Measurements from ENCODE around the gene DLG2.

Gene DLG2

GRCh38 chr11:85569525-85569924 lies 57.6 kb downstream of the DLG2 start:
- no peaks in the 10 kb centered on the region for H3K9me3 ChIP-seq (ENCODE audit: control insufficient read depth, low read length)
- no peaks in the 10 kb centered on the region for H3K4me1 ChIP-seq (ENCODE audit: control insufficient read depth, insufficient read depth, low read length)
- H3K27ac ChIP-seq (ENCODE audit: insufficient read depth, low read depth, low read length, poor library complexity, severe bottlenecking) = no peak overlapping the region
- WGBS, 2 experiments = 91 to 95% methylated on average over 4 of the region's 4 CpGs
- no peaks in the 10 kb centered on the region for H3K27me3 ChIP-seq (ENCODE audit: control insufficient read depth, insufficient read depth, low read length, poor library complexity, severe bottlenecking)
- no peak overlapping the region for H3K4me3 ChIP-seq (ENCODE audit: insufficient read depth, low read depth, low read length)
- H3K36me3 ChIP-seq (ENCODE audit: control insufficient read depth, insufficient read depth, low read length) = no peaks in the 10 kb centered on the region

GRCh38 chr11:85558411-85558810 lies 68.7 kb downstream of the DLG2 start:
- H3K4me1 ChIP-seq (ENCODE audit: control insufficient read depth, insufficient read depth, low read length) = no peaks in the 10 kb centered on the region
- no peak overlapping the region for H3K27ac ChIP-seq (ENCODE audit: insufficient read depth, low read depth, low read length, poor library complexity, severe bottlenecking)
- H3K4me3 ChIP-seq (ENCODE audit: insufficient read depth, low read depth, low read length) = no peak overlapping the region
- no peaks in the 10 kb centered on the region for H3K27me3 ChIP-seq (ENCODE audit: control insufficient read depth, insufficient read depth, low read length, poor library complexity, severe bottlenecking)
- no peaks in the 10 kb centered on the region for H3K9me3 ChIP-seq (ENCODE audit: control insufficient read depth, low read length)
- no peaks in the 10 kb centered on the region for H3K36me3 ChIP-seq (ENCODE audit: control insufficient read depth, insufficient read depth, low read length)
- 92 to 95% methylated on average over 2 of the region's 2 CpGs for WGBS, 2 experiments

GRCh38 chr11:85551881-85552280 lies 75.3 kb downstream of the DLG2 start:
- no peak overlapping the region for H3K4me3 ChIP-seq (ENCODE audit: insufficient read depth, low read depth, low read length)
- H3K36me3 ChIP-seq (ENCODE audit: control insufficient read depth, insufficient read depth, low read length) = no peaks in the 10 kb centered on the region
- H3K27me3 ChIP-seq (ENCODE audit: control insufficient read depth, insufficient read depth, low read length, poor library complexity, severe bottlenecking) = no peaks in the 10 kb centered on the region
- H3K4me1 ChIP-seq (ENCODE audit: control insufficient read depth, insufficient read depth, low read length) = no peaks in the 10 kb centered on the region
- no peaks in the 10 kb centered on the region for H3K9me3 ChIP-seq (ENCODE audit: control insufficient read depth, low read length)
- WGBS, 2 experiments = 95 to 100% methylated on average over 1 of the region's 1 CpG
- no peak overlapping the region for H3K27ac ChIP-seq (ENCODE audit: insufficient read depth, low read depth, low read length, poor library complexity, severe bottlenecking)

- H3K27ac ChIP-seq (ENCODE audit: insufficient read depth, low read depth, low read length, poor library complexity, severe bottlenecking) = no peak overlapping the region
- H3K4me3 ChIP-seq (ENCODE audit: insufficient read depth, low read depth, low read length) = no peak overlapping the region
- H3K36me3 ChIP-seq (ENCODE audit: control insufficient read depth, insufficient read depth, low read length) = no peaks in the 10 kb centered on the region
- no peaks in the 10 kb centered on the region for H3K4me1 ChIP-seq (ENCODE audit: control insufficient read depth, insufficient read depth, low read length)
- no peaks in the 10 kb centered on the region for H3K27me3 ChIP-seq (ENCODE audit: control insufficient read depth, insufficient read depth, low read length, poor library complexity, severe bottlenecking)
- no peaks in the 10 kb centered on the region for H3K9me3 ChIP-seq (ENCODE audit: control insufficient read depth, low read length)
Observed at GRCh38 chr11:85541683-85542082, 85.5 kb downstream of the DLG2 start.

GRCh38 chr11:85540635-85541205 lies 86.4 kb downstream of the DLG2 start:
- Histone ChIP-seq H3K36me3 (ENCODE audit: control insufficient read depth, insufficient read depth, low read length) (no peaks in the 10 kb centered on the region), H3K27ac (ENCODE audit: insufficient read depth, low read depth, low read length, poor library complexity, severe bottlenecking) (no peak overlapping the region), H3K9me3 (ENCODE audit: control insufficient read depth, low read length) (no peaks in the 10 kb centered on the region), H3K4me3 (ENCODE audit: insufficient read depth, low read depth, low read length) (no peak overlapping the region), H3K4me1 (ENCODE audit: control insufficient read depth, insufficient read depth, low read length) (no peaks in the 10 kb centered on the region), H3K27me3 (ENCODE audit: control insufficient read depth, insufficient read depth, low read length, poor library complexity, severe bottlenecking) (no peaks in the 10 kb centered on the region)
- WGBS, 2 experiments = 62 to 72% methylated on average over 5 to 6 of the region's 6 CpGs

- H3K27me3 ChIP-seq (ENCODE audit: control insufficient read depth, insufficient read depth, low read length, poor library complexity, severe bottlenecking) = no peaks in the 10 kb centered on the region
- H3K27ac ChIP-seq (ENCODE audit: insufficient read depth, low read depth, low read length, poor library complexity, severe bottlenecking) = no peak overlapping the region
- WGBS, 2 experiments = 87 to 89% methylated on average over 5 of the region's 5 CpGs
- no peaks in the 10 kb centered on the region for H3K4me1 ChIP-seq (ENCODE audit: control insufficient read depth, insufficient read depth, low read length)
- no peaks in the 10 kb centered on the region for H3K9me3 ChIP-seq (ENCODE audit: control insufficient read depth, low read length)
- H3K4me3 ChIP-seq (ENCODE audit: insufficient read depth, low read depth, low read length) = no peak overlapping the region
- H3K36me3 ChIP-seq (ENCODE audit: control insufficient read depth, insufficient read depth, low read length) = no peaks in the 10 kb centered on the region
Observed at GRCh38 chr11:85540181-85540580, 87.0 kb downstream of the DLG2 start.

- H3K4me3 ChIP-seq (ENCODE audit: insufficient read depth, low read depth, low read length) = no peak overlapping the region
- H3K27me3 ChIP-seq (ENCODE audit: control insufficient read depth, insufficient read depth, low read length, poor library complexity, severe bottlenecking) = no peaks in the 10 kb centered on the region
- 90 to 98% methylated on average over 3 of the region's 3 CpGs for WGBS, 2 experiments
- H3K27ac ChIP-seq (ENCODE audit: insufficient read depth, low read depth, low read length, poor library complexity, severe bottlenecking) = no peak overlapping the region
- no peaks in the 10 kb centered on the region for H3K9me3 ChIP-seq (ENCODE audit: control insufficient read depth, low read length)
- no peaks in the 10 kb centered on the region for H3K36me3 ChIP-seq (ENCODE audit: control insufficient read depth, insufficient read depth, low read length)
- no peaks in the 10 kb centered on the region for H3K4me1 ChIP-seq (ENCODE audit: control insufficient read depth, insufficient read depth, low read length)
Observed at GRCh38 chr11:85539740-85540139, 87.4 kb downstream of the DLG2 start.

GRCh38 chr11:85539029-85539689 lies 88.0 kb downstream of the DLG2 start:
- H3K4me3 ChIP-seq (ENCODE audit: insufficient read depth, low read depth, low read length) = no peak overlapping the region
- no peaks in the 10 kb centered on the region for H3K9me3 ChIP-seq (ENCODE audit: control insufficient read depth, low read length)
- no peaks in the 10 kb centered on the region for H3K4me1 ChIP-seq (ENCODE audit: control insufficient read depth, insufficient read depth, low read length)
- no peaks in the 10 kb centered on the region for H3K27me3 ChIP-seq (ENCODE audit: control insufficient read depth, insufficient read depth, low read length, poor library complexity, severe bottlenecking)
- H3K36me3 ChIP-seq (ENCODE audit: control insufficient read depth, insufficient read depth, low read length) = no peaks in the 10 kb centered on the region
- WGBS, 2 experiments = 91 to 96% methylated on average over 1 of the region's 1 CpG
- no peak overlapping the region for H3K27ac ChIP-seq (ENCODE audit: insufficient read depth, low read depth, low read length, poor library complexity, severe bottlenecking)

GRCh38 chr11:85536438-85536837 lies 90.7 kb downstream of the DLG2 start:
- WGBS, 2 experiments = 95 to 96% methylated on average over 15 of the region's 15 CpGs
- Histone ChIP-seq H3K4me1 (ENCODE audit: control insufficient read depth, insufficient read depth, low read length) (no peaks in the 10 kb centered on the region), H3K9me3 (ENCODE audit: control insufficient read depth, low read length) (no peaks in the 10 kb centered on the region), H3K4me3 (ENCODE audit: insufficient read depth, low read depth, low read length) (no peak overlapping the region), H3K27me3 (ENCODE audit: control insufficient read depth, insufficient read depth, low read length, poor library complexity, severe bottlenecking) (no peaks in the 10 kb centered on the region), H3K27ac (ENCODE audit: insufficient read depth, low read depth, low read length, poor library complexity, severe bottlenecking) (no peak overlapping the region), H3K36me3 (ENCODE audit: control insufficient read depth, insufficient read depth, low read length) (no peaks in the 10 kb centered on the region)

- Histone ChIP-seq H3K4me3 (ENCODE audit: insufficient read depth, low read depth, low read length) (no peak overlapping the region), H3K36me3 (ENCODE audit: control insufficient read depth, insufficient read depth, low read length) (no peaks in the 10 kb centered on the region), H3K27ac (ENCODE audit: insufficient read depth, low read depth, low read length, poor library complexity, severe bottlenecking) (no peak overlapping the region), H3K27me3 (ENCODE audit: control insufficient read depth, insufficient read depth, low read length, poor library complexity, severe bottlenecking) (no peaks in the 10 kb centered on the region), H3K4me1 (ENCODE audit: control insufficient read depth, insufficient read depth, low read length) (no peaks in the 10 kb centered on the region), H3K9me3 (ENCODE audit: control insufficient read depth, low read length) (no peaks in the 10 kb centered on the region)
- 95% methylated on average over 2 of the region's 3 CpGs; no CpG with 5 or more reads in 1 of the 2 experiments for WGBS, 2 experiments
Observed at GRCh38 chr11:85534806-85535205, 92.3 kb downstream of the DLG2 start.
